Naive thymus-derived CD4-positive, alpha-beta T cell (primary cell): Measurements from ENCODE around the gene STX17. TPM values are rescaled to one million over a fixed set of nuclear protein-coding genes. Genes with fewer than 3 reads are reported as not detected.

Source experiments
- polyA plus RNA-seq, 2 donors: library from polyadenylated mRNA; unstranded; fragments of 300-500 nt; fragmentation: Illumina TruSeq; gene quantifications; one replicate each; pipeline ENCODE4 v1.2.3, GENCODE V29; 2021
- total RNA-seq, 6 experiments: library from RNA in 5 of 6; stranded (reverse) in 5 of 6; gene quantifications; 1 replicate in 5 of 6; 2 replicates in 1 of 6; pipeline ENCODE4 v1.2.3 and lab custom pipeline; 2021 to 2026

The STX17 gene
- total and polyA plus RNA-seq, 7 experiments from 2014 or later = 33.7 to 63.2 (median 39.8) TPM

Other genes with a start within 250 kb of the STX17 start
- 10 to 100 TPM in 2 of 5 experiments, 1 to 10 TPM in 1, under 1 TPM in 2; 0.08 to 20.2 (median 5.6) TPM for gene NR4A3, start 84.8 kb upstream of the STX17 start, total RNA-seq
- not detected for gene NR4A3, start 84.8 kb upstream of the STX17 start, polyA plus RNA-seq
- 10 to 100 TPM in 4 of 5 experiments, 1 to 10 TPM in 1; 9.8 to 19.5 (median 15.2) TPM for gene ERP44, start 192.3 kb downstream of the STX17 start, total RNA-seq
- gene ERP44, start 192.3 kb downstream of the STX17 start, polyA plus RNA-seq = 10 to 100 TPM; 29.8 to 38.2 TPM
- 10 to 100 TPM; 15.0 to 20.8 (median 20.6) TPM for gene INVS, start 192.6 kb downstream of the STX17 start, total RNA-seq
- 10 to 100 TPM in 1 of 2 donors, 1 to 10 TPM in 1; 6.2 to 10.2 TPM for gene INVS, start 192.6 kb downstream of the STX17 start, polyA plus RNA-seq